Measurements from ENCODE around the gene HDAC5. TPM values are rescaled to one million over a fixed set of nuclear protein-coding genes. Genes with fewer than 3 reads are reported as not detected.
A peak's percentile ranks its signal among the peaks of the same experiment; 100 is the strongest.

Gene HDAC5
- total and polyA plus RNA-seq, 4 donors = 29.6 to 77.4 (median 36.4) TPM

DNA sequence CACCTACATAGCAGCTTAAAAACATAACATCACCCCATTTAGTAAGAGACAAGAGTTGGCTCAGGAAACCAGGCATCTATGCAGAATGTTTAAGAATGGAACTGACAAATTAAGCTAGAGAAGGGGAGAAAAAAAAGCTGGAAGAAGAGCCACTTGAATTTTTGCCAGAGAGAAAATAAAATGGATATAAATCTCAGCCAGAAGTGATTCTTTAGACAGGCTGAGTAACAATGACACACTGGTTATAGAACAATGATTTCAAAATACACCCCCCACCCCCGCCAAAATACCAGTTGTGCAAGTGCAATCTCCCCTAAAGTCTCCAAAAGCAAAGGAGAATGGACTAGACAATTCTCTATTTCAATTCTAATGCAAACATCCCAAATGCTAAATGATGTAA is 79.4 kb downstream of the HDAC5 start:
- Histone ChIP-seq H3K36me3 (ENCODE audit: control insufficient read depth in 4 of 4, insufficient read depth in 4 of 4, low read length in 4 of 4) (peaks cover 0 to 13% (median 4%) of the 10 kb centered on the region in 4 donors), H3K9ac (ENCODE audit: insufficient read depth in 1 of 2, low read length in 2 of 2) (no peak overlapping the region), H3K9me3 (ENCODE audit: control insufficient read depth in 4 of 4, insufficient read depth in 3 of 4, low read length in 3 of 4) (no peaks in the 10 kb centered on the region), H3K4me1 (ENCODE audit: control insufficient read depth in 5 of 5, insufficient read depth in 5 of 5, low read length in 5 of 5) (peaks cover 3 to 26% (median 10%) of the 10 kb centered on the region in 5 donors), H3K27me3 (ENCODE audit: control insufficient read depth in 3 of 3, insufficient read depth in 3 of 3, low read length in 2 of 3) (no peaks in the 10 kb centered on the region), H3K4me3 (no peak overlapping the region), H3K27ac (ENCODE audit: low read depth in 1 of 2, low read length in 1 of 2) (no peak overlapping the region)
- ATAC-seq (ENCODE audit: insufficient read depth, low FRiP score) = no peak
- 16 to 27% methylated on average over 1 of the region's 1 CpG for WGBS, 2 donors
- DNase-seq = peak in 2 of 3 donors; percentile 78 to 87
- TF ChIP-seq, protein P1, sequence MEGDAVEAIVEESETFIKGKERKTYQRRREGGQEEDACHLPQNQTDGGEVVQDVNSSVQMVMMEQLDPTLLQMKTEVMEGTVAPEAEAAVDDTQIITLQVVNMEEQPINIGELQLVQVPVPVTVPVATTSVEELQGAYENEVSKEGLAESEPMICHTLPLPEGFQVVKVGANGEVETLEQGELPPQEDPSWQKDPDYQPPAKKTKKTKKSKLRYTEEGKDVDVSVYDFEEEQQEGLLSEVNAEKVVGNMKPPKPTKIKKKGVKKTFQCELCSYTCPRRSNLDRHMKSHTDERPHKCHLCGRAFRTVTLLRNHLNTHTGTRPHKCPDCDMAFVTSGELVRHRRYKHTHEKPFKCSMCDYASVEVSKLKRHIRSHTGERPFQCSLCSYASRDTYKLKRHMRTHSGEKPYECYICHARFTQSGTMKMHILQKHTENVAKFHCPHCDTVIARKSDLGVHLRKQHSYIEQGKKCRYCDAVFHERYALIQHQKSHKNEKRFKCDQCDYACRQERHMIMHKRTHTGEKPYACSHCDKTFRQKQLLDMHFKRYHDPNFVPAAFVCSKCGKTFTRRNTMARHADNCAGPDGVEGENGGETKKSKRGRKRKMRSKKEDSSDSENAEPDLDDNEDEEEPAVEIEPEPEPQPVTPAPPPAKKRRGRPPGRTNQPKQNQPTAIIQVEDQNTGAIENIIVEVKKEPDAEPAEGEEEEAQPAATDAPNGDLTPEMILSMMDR (IDR thresholded peaks at IDR 0.05; ENCODE audit: control extremely low read depth, extremely low read depth) = no peak

DNA sequence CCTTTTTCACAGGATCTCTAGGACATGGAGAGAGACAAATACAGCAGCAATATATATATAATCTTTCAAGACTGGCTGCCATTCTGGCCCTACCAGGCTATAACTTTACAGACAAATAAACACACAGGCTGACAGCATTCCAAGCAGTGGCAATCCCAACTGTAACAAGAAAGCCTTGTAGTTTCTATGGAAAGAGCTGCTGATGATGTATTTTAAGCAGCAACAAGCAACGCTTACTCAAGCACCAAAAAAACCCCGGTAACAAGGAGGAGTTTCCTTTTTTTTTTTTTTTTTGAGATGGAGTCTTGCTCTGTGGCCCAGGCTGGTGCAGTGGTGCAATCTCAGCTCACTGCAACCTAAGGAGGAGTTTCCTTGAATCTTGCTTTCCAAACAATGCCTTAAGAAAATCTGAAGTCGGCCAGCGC is 80.2 kb downstream of the HDAC5 start:
- peaks cover 0 to 15% (median 7%) of the 10 kb centered on the region in 4 donors for H3K36me3 ChIP-seq (ENCODE audit: control insufficient read depth in 4 of 4, insufficient read depth in 4 of 4, low read length in 4 of 4)
- H3K4me3 ChIP-seq = no peak overlapping the region
- no peaks in the 10 kb centered on the region for H3K27me3 ChIP-seq (ENCODE audit: control insufficient read depth in 3 of 3, insufficient read depth in 3 of 3, low read length in 2 of 3)
- peak overlapping the region; percentile 24 to 70 for H3K27ac ChIP-seq (ENCODE audit: low read depth in 1 of 2, low read length in 1 of 2)
- TF ChIP-seq, protein P1 (IDR thresholded peaks at IDR 0.05; ENCODE audit: control extremely low read depth, extremely low read depth) = no peak
- H3K9ac ChIP-seq (ENCODE audit: insufficient read depth in 1 of 2, low read length in 2 of 2) = peak overlapping the region in 1 of 2 donors; percentile 80
- ATAC-seq (ENCODE audit: insufficient read depth, low FRiP score) (peak; percentile 14), DNase-seq (peak; percentile 29 to 67 (median 67))
- WGBS, 2 donors = 14 to 31% methylated on average over 4 of the region's 4 CpGs
- no peaks in the 10 kb centered on the region for H3K9me3 ChIP-seq (ENCODE audit: control insufficient read depth in 4 of 4, insufficient read depth in 3 of 4, low read length in 3 of 4)
- peaks cover 3 to 26% (median 10%) of the 10 kb centered on the region in 5 donors for H3K4me1 ChIP-seq (ENCODE audit: control insufficient read depth in 5 of 5, insufficient read depth in 5 of 5, low read length in 5 of 5)

DNA sequence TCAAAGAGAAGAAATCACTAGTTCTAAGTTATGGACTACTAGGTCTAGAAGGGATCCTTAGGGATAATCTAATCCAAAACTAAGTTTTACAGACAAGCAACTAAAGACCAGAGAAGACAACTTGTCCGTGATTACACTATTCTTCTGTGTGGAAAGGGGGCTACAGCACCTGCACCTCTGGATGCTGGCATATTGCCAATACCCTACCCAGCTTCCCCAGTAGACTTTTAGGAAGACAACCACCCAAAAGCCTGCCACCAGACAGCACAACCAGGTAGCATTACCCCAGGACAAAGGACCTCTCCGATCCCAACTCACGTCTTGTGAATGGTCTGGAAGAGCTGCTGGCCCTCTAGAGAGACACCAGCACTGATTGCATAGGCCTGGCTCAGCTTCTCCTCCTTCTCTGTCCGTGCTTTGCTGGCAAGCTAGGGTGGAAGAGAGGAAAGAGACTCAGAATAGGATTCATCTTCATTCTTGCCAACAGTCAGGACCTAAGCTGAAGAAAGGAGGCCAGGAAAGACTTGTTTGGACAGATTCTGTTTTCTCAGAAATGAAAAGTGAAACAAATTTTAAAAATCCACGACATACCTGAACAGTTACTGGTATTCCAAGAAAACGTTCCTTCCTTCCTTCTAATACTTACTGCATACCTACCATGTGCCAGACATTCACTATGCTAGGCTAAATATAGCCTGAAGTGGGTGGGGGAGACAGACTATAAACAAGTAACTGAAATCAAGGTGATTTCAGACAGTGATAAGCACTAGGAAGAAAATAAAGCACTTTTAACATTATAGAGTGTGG is 83.4 kb downstream of the HDAC5 start:
- no peak overlapping the region for H3K9ac ChIP-seq (ENCODE audit: insufficient read depth in 1 of 2, low read length in 2 of 2)
- no peaks in the 10 kb centered on the region for H3K9me3 ChIP-seq (ENCODE audit: control insufficient read depth in 4 of 4, insufficient read depth in 3 of 4, low read length in 3 of 4)
- ATAC-seq (ENCODE audit: insufficient read depth, low FRiP score) (no peak), DNase-seq (no peak)
- TF ChIP-seq, protein P1 (IDR thresholded peaks at IDR 0.05; ENCODE audit: control extremely low read depth, extremely low read depth) = no peak
- 56 to 76% methylated on average over 6 of the region's 6 CpGs for WGBS, 2 donors
- peak overlapping the region in 1 of 2 donors; percentile 72 for H3K27ac ChIP-seq (ENCODE audit: low read depth in 1 of 2, low read length in 1 of 2)
- H3K27me3 ChIP-seq (ENCODE audit: control insufficient read depth in 3 of 3, insufficient read depth in 3 of 3, low read length in 2 of 3) = no peaks in the 10 kb centered on the region
- peaks cover 4 to 25% (median 14%) of the 10 kb centered on the region in 4 donors for H3K36me3 ChIP-seq (ENCODE audit: control insufficient read depth in 4 of 4, insufficient read depth in 4 of 4, low read length in 4 of 4)
- no peak overlapping the region for H3K4me3 ChIP-seq
- H3K4me1 ChIP-seq (ENCODE audit: control insufficient read depth in 5 of 5, insufficient read depth in 5 of 5, low read length in 5 of 5) = peaks cover 3 to 26% (median 10%) of the 10 kb centered on the region in 5 donors

All from lung (tissue), 12 donors.